MM.1S (cell line): ENCODE results near the gene FBXL7.

Experiments
- CTCF ChIP-seq: fragments of 300-600 bp; sonication (generic); IDR thresholded peaks from 2 replicates; pipeline ENCODE4 v1.5.1; 2016; ENCODE audit warnings: antibody characterized with exemption, low read length, mixed read lengths
- EZH2 ChIP-seq: fragments of 300-600 bp; sonication (generic); optimal IDR thresholded peaks from 2 replicates; pipeline ENCODE3; 2017; ENCODE audit warnings: low read depth, mild to moderate bottlenecking, antibody characterized with exemption, low read length, mixed read lengths
- EZH2phosphoT487 ChIP-seq: fragments of 300-600 bp; sonication (generic); IDR thresholded peaks from 2 replicates; pipeline ENCODE4 v1.6.1; 2018; ENCODE audit warnings: antibody characterized with exemption, low read length

- TF ChIP-seq CTCF (no peak), EZH2 (no peak), EZH2phosphoT487 (no peak)
These were observed 70.5 kb downstream of the FBXL7 start for GRCh38 chr5:15570491-15570890.
